Measurements from ENCODE around the gene IRGC.

IRGC gene

DNA sequence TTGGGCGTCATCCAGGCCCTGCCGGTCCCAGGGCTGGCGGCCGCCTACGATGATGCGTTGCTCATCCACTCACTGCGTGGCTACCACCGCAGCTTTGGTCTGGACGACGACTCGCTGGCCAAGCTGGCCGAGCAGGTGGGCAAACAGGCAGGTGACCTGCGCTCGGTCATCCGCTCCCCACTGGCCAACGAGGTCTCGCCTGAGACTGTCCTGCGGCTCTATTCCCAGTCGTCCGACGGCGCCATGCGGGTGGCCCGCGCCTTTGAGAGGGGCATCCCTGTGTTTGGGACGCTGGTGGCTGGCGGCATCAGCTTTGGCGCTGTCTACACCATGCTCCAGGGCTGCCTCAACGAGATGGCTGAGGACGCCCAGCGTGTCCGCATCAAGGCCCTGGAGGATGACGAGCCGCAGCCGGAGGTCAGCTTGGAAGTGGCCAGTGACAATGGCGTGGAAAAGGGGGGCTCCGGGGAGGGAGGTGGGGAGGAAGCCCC is 3.5 kb downstream of the IRGC start (continued):
- no peak for TF ChIP-seq ZBTB8A (tag by site-specific recombination; IDR thresholded peaks at IDR 0.05)
- TF ChIP-seq ZNF514 (tag by site-specific recombination; IDR thresholded peaks at IDR 0.05), result no peak
- TF ChIP-seq ZNF792 (tag by site-specific recombination; IDR thresholded peaks at IDR 0.05), result no peak

DNA sequence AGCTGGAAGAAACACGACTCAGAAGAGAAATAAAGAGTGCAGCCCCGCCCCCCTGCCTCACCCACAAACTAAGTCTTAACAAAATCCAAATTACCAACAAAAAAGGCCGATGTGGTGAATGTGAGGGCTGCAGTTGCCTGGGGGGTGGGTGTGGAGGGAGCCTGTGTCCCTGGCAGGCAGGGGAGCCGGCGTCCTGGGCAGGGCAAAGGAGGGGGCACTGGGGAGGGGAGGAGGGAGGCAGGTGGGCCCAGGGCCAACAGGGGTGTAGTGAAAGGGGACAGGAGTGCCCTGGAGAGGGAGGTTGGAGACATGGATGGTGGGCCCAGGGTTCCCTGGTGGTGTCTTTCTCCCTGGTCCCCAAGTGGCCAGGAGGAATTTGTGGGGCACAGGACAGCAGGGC is 4.0 kb downstream of the IRGC start:
- H3K4me1 ChIP-seq (ENCODE audit: control insufficient read depth, insufficient read depth, low read length), result no peaks in the 10 kb centered on the region
- no peaks in the 10 kb centered on the region; a peak in 1 of 3 replicates for H3K36me3 ChIP-seq (ENCODE audit: control insufficient read depth in 2 of 2, insufficient read depth in 1 of 2, low read length in 2 of 2)
- CTCF ChIA-PET, result interaction anchor here (0.5 to 0.6 kb wide), 3 partner anchors 13 to 125 kb away, joined by 3 to 4 read pairs (median 3); no protein-coding TSS in a partner anchor
- TF ChIP-seq, protein P1, sequence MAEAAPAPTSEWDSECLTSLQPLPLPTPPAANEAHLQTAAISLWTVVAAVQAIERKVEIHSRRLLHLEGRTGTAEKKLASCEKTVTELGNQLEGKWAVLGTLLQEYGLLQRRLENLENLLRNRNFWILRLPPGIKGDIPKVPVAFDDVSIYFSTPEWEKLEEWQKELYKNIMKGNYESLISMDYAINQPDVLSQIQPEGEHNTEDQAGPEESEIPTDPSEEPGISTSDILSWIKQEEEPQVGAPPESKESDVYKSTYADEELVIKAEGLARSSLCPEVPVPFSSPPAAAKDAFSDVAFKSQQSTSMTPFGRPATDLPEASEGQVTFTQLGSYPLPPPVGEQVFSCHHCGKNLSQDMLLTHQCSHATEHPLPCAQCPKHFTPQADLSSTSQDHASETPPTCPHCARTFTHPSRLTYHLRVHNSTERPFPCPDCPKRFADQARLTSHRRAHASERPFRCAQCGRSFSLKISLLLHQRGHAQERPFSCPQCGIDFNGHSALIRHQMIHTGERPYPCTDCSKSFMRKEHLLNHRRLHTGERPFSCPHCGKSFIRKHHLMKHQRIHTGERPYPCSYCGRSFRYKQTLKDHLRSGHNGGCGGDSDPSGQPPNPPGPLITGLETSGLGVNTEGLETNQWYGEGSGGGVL (tag by site-specific recombination; IDR thresholded peaks at IDR 0.05), result peak; percentile 60; the same call in 1 of the 2 replicates
- no peak for TF ChIP-seq ZNF518A (tag by site-specific recombination; conservative IDR thresholded peaks at IDR 0.05; ENCODE audit: low read depth)
- TF ChIP-seq, protein P2, sequence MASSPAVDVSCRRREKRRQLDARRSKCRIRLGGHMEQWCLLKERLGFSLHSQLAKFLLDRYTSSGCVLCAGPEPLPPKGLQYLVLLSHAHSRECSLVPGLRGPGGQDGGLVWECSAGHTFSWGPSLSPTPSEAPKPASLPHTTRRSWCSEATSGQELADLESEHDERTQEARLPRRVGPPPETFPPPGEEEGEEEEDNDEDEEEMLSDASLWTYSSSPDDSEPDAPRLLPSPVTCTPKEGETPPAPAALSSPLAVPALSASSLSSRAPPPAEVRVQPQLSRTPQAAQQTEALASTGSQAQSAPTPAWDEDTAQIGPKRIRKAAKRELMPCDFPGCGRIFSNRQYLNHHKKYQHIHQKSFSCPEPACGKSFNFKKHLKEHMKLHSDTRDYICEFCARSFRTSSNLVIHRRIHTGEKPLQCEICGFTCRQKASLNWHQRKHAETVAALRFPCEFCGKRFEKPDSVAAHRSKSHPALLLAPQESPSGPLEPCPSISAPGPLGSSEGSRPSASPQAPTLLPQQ (tag by site-specific recombination; IDR thresholded peaks at IDR 0.05), result peak; percentile 84
- peak; percentile 62; the same call in 1 of the 2 replicates for TF ChIP-seq ZFP69B (tag by site-specific recombination; IDR thresholded peaks at IDR 0.05)
- TF ChIP-seq ZNF302 (tag by site-specific recombination; IDR thresholded peaks at IDR 0.05; ENCODE audit: low read depth), result no peak
- TF ChIP-seq ZIC2 (tag by site-specific recombination; IDR thresholded peaks at IDR 0.05), result 0 out of 2 replicates have a peak, but pooled peaks have one; percentile 10
- TF ChIP-seq, protein P3, sequence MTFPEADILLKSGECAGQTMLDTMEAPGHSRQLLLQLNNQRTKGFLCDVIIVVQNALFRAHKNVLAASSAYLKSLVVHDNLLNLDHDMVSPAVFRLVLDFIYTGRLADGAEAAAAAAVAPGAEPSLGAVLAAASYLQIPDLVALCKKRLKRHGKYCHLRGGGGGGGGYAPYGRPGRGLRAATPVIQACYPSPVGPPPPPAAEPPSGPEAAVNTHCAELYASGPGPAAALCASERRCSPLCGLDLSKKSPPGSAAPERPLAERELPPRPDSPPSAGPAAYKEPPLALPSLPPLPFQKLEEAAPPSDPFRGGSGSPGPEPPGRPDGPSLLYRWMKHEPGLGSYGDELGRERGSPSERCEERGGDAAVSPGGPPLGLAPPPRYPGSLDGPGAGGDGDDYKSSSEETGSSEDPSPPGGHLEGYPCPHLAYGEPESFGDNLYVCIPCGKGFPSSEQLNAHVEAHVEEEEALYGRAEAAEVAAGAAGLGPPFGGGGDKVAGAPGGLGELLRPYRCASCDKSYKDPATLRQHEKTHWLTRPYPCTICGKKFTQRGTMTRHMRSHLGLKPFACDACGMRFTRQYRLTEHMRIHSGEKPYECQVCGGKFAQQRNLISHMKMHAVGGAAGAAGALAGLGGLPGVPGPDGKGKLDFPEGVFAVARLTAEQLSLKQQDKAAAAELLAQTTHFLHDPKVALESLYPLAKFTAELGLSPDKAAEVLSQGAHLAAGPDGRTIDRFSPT (tag by site-specific recombination; IDR thresholded peaks at IDR 0.05), result 0 out of 2 replicates have a peak, but pooled peaks have one; percentile 10
- TF ChIP-seq, protein P4, sequence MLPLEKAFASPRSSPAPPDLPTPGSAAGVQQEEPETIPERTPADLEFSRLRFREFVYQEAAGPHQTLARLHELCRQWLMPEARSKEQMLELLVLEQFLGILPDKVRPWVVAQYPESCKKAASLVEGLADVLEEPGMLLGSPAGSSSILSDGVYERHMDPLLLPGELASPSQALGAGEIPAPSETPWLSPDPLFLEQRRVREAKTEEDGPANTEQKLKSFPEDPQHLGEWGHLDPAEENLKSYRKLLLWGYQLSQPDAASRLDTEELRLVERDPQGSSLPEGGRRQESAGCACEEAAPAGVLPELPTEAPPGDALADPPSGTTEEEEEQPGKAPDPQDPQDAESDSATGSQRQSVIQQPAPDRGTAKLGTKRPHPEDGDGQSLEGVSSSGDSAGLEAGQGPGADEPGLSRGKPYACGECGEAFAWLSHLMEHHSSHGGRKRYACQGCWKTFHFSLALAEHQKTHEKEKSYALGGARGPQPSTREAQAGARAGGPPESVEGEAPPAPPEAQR (tag by site-specific recombination; IDR thresholded peaks at IDR 0.05), result no peak
- TF ChIP-seq KLF1 (tag by site-specific recombination; IDR thresholded peaks at IDR 0.05), result peak; percentile 95
- no peak overlapping the region for H3K27ac ChIP-seq (ENCODE audit: extremely low read depth, low read depth, low read length)
- POLR2A ChIA-PET, result interaction anchor here (1.4 kb wide), 1 partner anchor 51 kb away, joined by 4 read pairs; no protein-coding TSS in a partner anchor
- no peak overlapping the region for H3K4me3 ChIP-seq (ENCODE audit: low read depth, low read length)
- H3K9me3 ChIP-seq (ENCODE audit: control insufficient read depth, insufficient read depth, low read depth, low read length), result no peaks in the 10 kb centered on the region
